Measurements from ENCODE around the gene TSHR. TPM values are rescaled to one million over a fixed set of nuclear protein-coding genes. Genes with fewer than 3 reads are reported as not detected.

TSHR gene
- total and polyA plus RNA-seq, 2 experiments from 2014 or later = 0.59 to 0.78 TPM

DNA sequence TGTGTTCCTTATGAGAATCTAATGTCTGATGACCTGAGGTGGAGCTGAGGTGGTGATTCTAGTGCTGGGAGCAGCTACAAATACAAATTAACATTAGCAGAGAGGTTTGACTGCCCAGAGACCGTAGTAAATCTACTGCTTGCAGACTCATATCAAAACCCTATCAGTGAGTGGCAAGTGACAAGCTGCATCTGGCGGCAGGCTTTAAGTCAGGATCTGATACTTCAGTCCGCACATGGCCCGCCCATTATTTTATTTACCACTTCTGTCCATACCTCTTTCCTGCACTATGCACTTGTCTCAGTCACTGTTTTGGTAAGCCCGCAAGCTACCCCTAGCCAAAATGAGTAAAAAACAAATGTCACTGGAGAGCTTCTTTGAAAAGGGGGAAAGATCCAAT lies 25.3 kb upstream of the TSHR start:
- no peak for ATAC-seq

More for the DNA sequence above, 25.3 kb upstream of the TSHR start:
- H3K9me2 ChIP-seq (ENCODE audit: insufficient read depth) = no peaks in the 10 kb centered on the region
- Mint-ChIP-seq H3K27me3 (ENCODE audit: insufficient read depth, low read depth, poor library complexity) (no peaks in the 10 kb centered on the region), H3K4me3 (no peak overlapping the region), H3K27ac (no peak overlapping the region; the same call in 1 of the 2 replicates), H3K36me3 (ENCODE audit: low read depth) (peaks cover 1% of the 10 kb centered on the region; the same call in 2 of the 3 replicates), H3K4me1 (peaks cover 12% of the 10 kb centered on the region), H3K9me3 (no peaks in the 10 kb centered on the region)
- no peak overlapping the region for H2AFZ ChIP-seq
- H3K27ac ChIP-seq (ENCODE audit: low read depth) = no peak overlapping the region
- no peak overlapping the region for H3K4me2 ChIP-seq
- no peaks in the 10 kb centered on the region for H3K27me3 ChIP-seq (ENCODE audit: insufficient read depth)
- H3K4me3 ChIP-seq = no peak overlapping the region
- H4K20me1 ChIP-seq (replicated peaks; ENCODE audit: insufficient read depth) = no peaks in the 10 kb centered on the region; the same call in 1 of the 2 replicates
- no peaks in the 10 kb centered on the region for H3K36me3 ChIP-seq (ENCODE audit: insufficient read depth)
- TF ChIP-seq NANOG (IDR thresholded peaks at IDR 0.05; ENCODE audit: borderline replicate concordance) (no peak), STAT1 (IDR thresholded peaks at IDR 0.05; ENCODE audit: unreplicated experiment) (no peak), CREB1 (CRISPR knock-in tag; IDR thresholded peaks at IDR 0.05; ENCODE audit: low read depth) (no peak), ZNF114 (CRISPR knock-in tag; IDR thresholded peaks at IDR 0.05) (no peak), JUNB (IDR thresholded peaks at IDR 0.05; ENCODE audit: unreplicated experiment) (no peak), EZH2phosphoT487 (IDR thresholded peaks at IDR 0.05; ENCODE audit: unreplicated experiment) (no peak), EZH2 (IDR thresholded peaks at IDR 0.05; ENCODE audit: low read depth, unreplicated experiment) (no peak), REST (IDR thresholded peaks at IDR 0.05; ENCODE audit: unreplicated experiment) (no peak), POLR2AphosphoS5 (IDR thresholded peaks at IDR 0.05; ENCODE audit: low read depth) (no peak), ZNF331 (CRISPR knock-in tag; IDR thresholded peaks at IDR 0.05; ENCODE audit: low read depth) (no peak)
- TF ChIP-seq, protein P1, sequence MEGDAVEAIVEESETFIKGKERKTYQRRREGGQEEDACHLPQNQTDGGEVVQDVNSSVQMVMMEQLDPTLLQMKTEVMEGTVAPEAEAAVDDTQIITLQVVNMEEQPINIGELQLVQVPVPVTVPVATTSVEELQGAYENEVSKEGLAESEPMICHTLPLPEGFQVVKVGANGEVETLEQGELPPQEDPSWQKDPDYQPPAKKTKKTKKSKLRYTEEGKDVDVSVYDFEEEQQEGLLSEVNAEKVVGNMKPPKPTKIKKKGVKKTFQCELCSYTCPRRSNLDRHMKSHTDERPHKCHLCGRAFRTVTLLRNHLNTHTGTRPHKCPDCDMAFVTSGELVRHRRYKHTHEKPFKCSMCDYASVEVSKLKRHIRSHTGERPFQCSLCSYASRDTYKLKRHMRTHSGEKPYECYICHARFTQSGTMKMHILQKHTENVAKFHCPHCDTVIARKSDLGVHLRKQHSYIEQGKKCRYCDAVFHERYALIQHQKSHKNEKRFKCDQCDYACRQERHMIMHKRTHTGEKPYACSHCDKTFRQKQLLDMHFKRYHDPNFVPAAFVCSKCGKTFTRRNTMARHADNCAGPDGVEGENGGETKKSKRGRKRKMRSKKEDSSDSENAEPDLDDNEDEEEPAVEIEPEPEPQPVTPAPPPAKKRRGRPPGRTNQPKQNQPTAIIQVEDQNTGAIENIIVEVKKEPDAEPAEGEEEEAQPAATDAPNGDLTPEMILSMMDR (conservative IDR thresholded peaks at IDR 0.05; ENCODE audit: low read depth in 2 of 2) = no peak
- TF ChIP-seq, protein P2, sequence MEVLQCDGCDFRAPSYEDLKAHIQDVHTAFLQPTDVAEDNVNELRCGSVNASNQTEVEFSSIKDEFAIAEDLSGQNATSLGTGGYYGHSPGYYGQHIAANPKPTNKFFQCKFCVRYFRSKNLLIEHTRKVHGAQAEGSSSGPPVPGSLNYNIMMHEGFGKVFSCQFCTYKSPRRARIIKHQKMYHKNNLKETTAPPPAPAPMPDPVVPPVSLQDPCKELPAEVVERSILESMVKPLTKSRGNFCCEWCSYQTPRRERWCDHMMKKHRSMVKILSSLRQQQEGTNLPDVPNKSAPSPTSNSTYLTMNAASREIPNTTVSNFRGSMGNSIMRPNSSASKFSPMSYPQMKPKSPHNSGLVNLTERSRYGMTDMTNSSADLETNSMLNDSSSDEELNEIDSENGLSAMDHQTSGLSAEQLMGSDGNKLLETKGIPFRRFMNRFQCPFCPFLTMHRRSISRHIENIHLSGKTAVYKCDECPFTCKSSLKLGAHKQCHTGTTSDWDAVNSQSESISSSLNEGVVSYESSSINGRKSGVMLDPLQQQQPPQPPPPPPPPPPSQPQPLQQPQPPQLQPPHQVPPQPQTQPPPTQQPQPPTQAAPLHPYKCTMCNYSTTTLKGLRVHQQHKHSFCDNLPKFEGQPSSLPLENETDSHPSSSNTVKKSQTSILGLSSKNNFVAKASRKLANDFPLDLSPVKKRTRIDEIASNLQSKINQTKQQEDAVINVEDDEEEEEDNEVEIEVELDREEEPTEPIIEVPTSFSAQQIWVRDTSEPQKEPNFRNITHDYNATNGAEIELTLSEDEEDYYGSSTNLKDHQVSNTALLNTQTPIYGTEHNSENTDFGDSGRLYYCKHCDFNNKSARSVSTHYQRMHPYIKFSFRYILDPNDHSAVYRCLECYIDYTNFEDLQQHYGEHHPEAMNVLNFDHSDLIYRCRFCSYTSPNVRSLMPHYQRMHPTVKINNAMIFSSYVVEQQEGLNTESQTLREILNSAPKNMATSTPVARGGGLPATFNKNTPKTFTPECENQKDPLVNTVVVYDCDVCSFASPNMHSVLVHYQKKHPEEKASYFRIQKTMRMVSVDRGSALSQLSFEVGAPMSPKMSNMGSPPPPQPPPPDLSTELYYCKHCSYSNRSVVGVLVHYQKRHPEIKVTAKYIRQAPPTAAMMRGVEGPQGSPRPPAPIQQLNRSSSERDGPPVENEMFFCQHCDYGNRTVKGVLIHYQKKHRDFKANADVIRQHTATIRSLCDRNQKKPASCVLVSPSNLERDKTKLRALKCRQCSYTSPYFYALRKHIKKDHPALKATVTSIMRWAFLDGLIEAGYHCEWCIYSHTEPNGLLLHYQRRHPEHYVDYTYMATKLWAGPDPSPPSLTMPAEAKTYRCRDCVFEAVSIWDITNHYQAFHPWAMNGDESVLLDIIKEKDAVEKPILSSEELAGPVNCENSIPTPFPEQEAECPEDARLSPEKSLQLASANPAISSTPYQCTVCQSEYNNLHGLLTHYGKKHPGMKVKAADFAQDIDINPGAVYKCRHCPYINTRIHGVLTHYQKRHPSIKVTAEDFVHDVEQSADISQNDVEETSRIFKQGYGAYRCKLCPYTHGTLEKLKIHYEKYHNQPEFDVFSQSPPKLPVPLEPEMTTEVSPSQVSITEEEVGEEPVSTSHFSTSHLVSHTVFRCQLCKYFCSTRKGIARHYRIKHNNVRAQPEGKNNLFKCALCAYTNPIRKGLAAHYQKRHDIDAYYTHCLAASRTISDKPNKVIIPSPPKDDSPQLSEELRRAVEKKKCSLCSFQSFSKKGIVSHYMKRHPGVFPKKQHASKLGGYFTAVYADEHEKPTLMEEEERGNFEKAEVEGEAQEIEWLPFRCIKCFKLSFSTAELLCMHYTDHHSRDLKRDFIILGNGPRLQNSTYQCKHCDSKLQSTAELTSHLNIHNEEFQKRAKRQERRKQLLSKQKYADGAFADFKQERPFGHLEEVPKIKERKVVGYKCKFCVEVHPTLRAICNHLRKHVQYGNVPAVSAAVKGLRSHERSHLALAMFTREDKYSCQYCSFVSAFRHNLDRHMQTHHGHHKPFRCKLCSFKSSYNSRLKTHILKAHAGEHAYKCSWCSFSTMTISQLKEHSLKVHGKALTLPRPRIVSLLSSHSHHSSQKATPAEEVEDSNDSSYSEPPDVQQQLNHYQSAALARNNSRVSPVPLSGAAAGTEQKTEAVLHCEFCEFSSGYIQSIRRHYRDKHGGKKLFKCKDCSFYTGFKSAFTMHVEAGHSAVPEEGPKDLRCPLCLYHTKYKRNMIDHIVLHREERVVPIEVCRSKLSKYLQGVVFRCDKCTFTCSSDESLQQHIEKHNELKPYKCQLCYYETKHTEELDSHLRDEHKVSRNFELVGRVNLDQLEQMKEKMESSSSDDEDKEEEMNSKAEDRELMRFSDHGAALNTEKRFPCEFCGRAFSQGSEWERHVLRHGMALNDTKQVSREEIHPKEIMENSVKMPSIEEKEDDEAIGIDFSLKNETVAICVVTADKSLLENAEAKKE (CRISPR knock-in tag; IDR thresholded peaks at IDR 0.05) = no peak
- TF ChIP-seq, protein P3, sequence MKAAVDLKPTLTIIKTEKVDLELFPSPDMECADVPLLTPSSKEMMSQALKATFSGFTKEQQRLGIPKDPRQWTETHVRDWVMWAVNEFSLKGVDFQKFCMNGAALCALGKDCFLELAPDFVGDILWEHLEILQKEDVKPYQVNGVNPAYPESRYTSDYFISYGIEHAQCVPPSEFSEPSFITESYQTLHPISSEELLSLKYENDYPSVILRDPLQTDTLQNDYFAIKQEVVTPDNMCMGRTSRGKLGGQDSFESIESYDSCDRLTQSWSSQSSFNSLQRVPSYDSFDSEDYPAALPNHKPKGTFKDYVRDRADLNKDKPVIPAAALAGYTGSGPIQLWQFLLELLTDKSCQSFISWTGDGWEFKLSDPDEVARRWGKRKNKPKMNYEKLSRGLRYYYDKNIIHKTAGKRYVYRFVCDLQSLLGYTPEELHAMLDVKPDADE (IDR thresholded peaks at IDR 0.05) = no peak
- peaks cover 16% of the 10 kb centered on the region for H3K79me2 ChIP-seq (replicated peaks; ENCODE audit: insufficient read depth)
- peaks cover 6% of the 10 kb centered on the region; the same call in 1 of the 2 replicates for H3K4me1 ChIP-seq (ENCODE audit: insufficient read depth)
- H3F3A ChIP-seq (replicated peaks; ENCODE audit: low read depth) = no peaks in the 10 kb centered on the region
- DNase-seq (ENCODE audit: low spot score) = no peak
